ENCODE data around the gene TMEM192.
"Not testable (repeated sequence)": the region's sequence is repeated elsewhere in the genome, so short reads cannot be mapped to it uniquely, and the experiment has no call there.

The TMEM192 gene

GRCh38 chr4:165088366-165088765, 24.3 kb downstream of the TMEM192 start:
- DNase-seq = no peak

GRCh38 chr4:165085946-165086345, 26.7 kb downstream of the TMEM192 start:
- DNase-seq = no peak

GRCh38 chr4:165084787-165085186, 27.9 kb downstream of the TMEM192 start:
- DNase-seq = not testable (repeated sequence)

- DNase-seq = no peak
These were observed 33.2 kb downstream of the TMEM192 start for GRCh38 chr4:165079476-165079875.

- DNase-seq = no peak
These were observed 35.6 kb downstream of the TMEM192 start for GRCh38 chr4:165077034-165077578.

- not testable (repeated sequence) for DNase-seq
These were observed 39.3 kb downstream of the TMEM192 start for GRCh38 chr4:165073346-165073745.

GRCh38 chr4:165070560-165070959, 42.1 kb downstream of the TMEM192 start:
- DNase-seq = no peak

GRCh38 chr4:165060938-165061337, 51.7 kb downstream of the TMEM192 start:
- no peak for DNase-seq

GRCh38 chr4:165059386-165059785, 53.3 kb downstream of the TMEM192 start:
- DNase-seq = no peak

GRCh38 chr4:165058666-165059065, 54.0 kb downstream of the TMEM192 start:
- DNase-seq = no peak

- no peak for DNase-seq
These were observed 57.1 kb downstream of the TMEM192 start for GRCh38 chr4:165055601-165056000.

- DNase-seq = no peak
These were observed 59.0 kb downstream of the TMEM192 start, which contains the start of gene TRIM75 for GRCh38 chr4:165053645-165054044. TSS of gene TRIM75 (plus strand) at chr4:165053866. CDS start at chr4:165059148, 5,282 bp downstream.

- DNase-seq = no peak
These were observed 60.0 kb downstream of the TMEM192 start for GRCh38 chr4:165052627-165053026.

- no peak for DNase-seq
These were observed 64.5 kb downstream of the TMEM192 start for GRCh38 chr4:165048170-165048569.

- no peak for DNase-seq
These were observed 81.0 kb downstream of the TMEM192 start, which contains the start of gene TRIM60 for GRCh38 chr4:165031436-165032211. TSS of gene TRIM60 (plus strand) at chr4:165031999. CDS start at chr4:165040073, 8,074 bp downstream.

- no peak for DNase-seq
These were observed 84.8 kb downstream of the TMEM192 start for GRCh38 chr4:165027762-165028402.

- DNase-seq = not testable (repeated sequence)
These were observed 86.9 kb downstream of the TMEM192 start for GRCh38 chr4:165025782-165026181.
